ENCODE results near the gene KNOP1. TPM values are rescaled to one million over a fixed set of nuclear protein-coding genes. Genes with fewer than 3 reads are reported as not detected.
A peak's percentile ranks its signal among the peaks of the same experiment; 100 is the strongest.

KNOP1 gene
- total and polyA plus RNA-seq, 2 of the 4 experiments (the other 2 are of a cell fraction) = 7.0 to 8.4 TPM

- TF ChIP-seq CTCF (conservative IDR thresholded peaks at IDR 0.05; ENCODE audit: low read depth, low read length) = 0 out of 2 replicates have a peak, but pooled peaks have one; percentile 16
- no peak for TF ChIP-seq RFX5 (IDR thresholded peaks at IDR 0.05; ENCODE audit: low read depth, low read length)
- TF ChIP-seq MAZ (IDR thresholded peaks at IDR 0.05; ENCODE audit: borderline replicate concordance, low read depth, low read length) = peak; percentile 71; the same call in 1 of the 2 replicates
- peak; percentile 64 for TF ChIP-seq CEBPB (IDR thresholded peaks at IDR 0.05; ENCODE audit: low read depth, low read length)
- TF ChIP-seq BHLHE40 (IDR thresholded peaks at IDR 0.05; ENCODE audit: low read depth, low read length) = peak; percentile 23; the same call in 1 of the 2 replicates
- TF ChIP-seq POLR2A (IDR thresholded peaks at IDR 0.05; ENCODE audit: low read depth, low read length) = no peak; the same call in 1 of the 2 replicates
- peak; percentile 9; the same call in 1 of the 2 replicates for TF ChIP-seq SMC3 (IDR thresholded peaks at IDR 0.05; ENCODE audit: low read depth, low read length)
- 0 out of 2 replicates have a peak, but pooled peaks have one; percentile 7 for TF ChIP-seq RAD21 (IDR thresholded peaks at IDR 0.05; ENCODE audit: low read length)
These were observed at the start of gene KNOP1, which contains the start of gene IQCK (continued) for GRCh38 chr16:19717741-19718623.
